IPS DF 6.9 (cell line): ENCODE data around the gene SPC25.

Source experiments
- DNase-seq: peaks from one replicate; pipeline ENCODE4 v3.0.0-alpha.2; 2013; ENCODE audit warnings: low read depth, low spot score
- H3K27ac ChIP-seq: one replicate; pipeline ENCODE4 v1.5.1; 2013; ENCODE audit warnings: low read length, control low read depth
- H3K27me3 ChIP-seq: 2 replicates; pipeline ENCODE4 v1.6.1; 2013; ENCODE audit warnings: mild to moderate bottlenecking, low read length; ENCODE audit not compliant: control insufficient read depth, insufficient read depth
- H3K36me3 ChIP-seq: 2 replicates; pipeline ENCODE4 v1.6.1; 2013; ENCODE audit warnings: low read length; ENCODE audit not compliant: control insufficient read depth, insufficient read depth
- H3K4me1 ChIP-seq: 2 replicates; pipeline ENCODE4 v1.6.1; 2013; ENCODE audit warnings: low read length; ENCODE audit not compliant: control insufficient read depth, insufficient read depth
- H3K4me3 ChIP-seq: 2 replicates; pipeline ENCODE4 v1.5.1; 2013; ENCODE audit warnings: mild to moderate bottlenecking, low read length
- H3K9me3 ChIP-seq: 2 replicates; pipeline ENCODE4 v1.6.1; 2013; ENCODE audit warnings: low read length, inconsistent platforms; ENCODE audit not compliant: control insufficient read depth, insufficient read depth
- WGBS: extraction: QIAGEN DNeasy Blood & Tissue Kit; methylation state at CpG from one replicate; pipeline ENCODE4 v1.1.7; 2013; ENCODE audit warnings: mixed read lengths, missing lambda C conversion rate; ENCODE audit not compliant: insufficient read length, insufficient coverage; 5-methylcytosine and 5-hydroxymethylcytosine counted together

Gene SPC25

DNA sequence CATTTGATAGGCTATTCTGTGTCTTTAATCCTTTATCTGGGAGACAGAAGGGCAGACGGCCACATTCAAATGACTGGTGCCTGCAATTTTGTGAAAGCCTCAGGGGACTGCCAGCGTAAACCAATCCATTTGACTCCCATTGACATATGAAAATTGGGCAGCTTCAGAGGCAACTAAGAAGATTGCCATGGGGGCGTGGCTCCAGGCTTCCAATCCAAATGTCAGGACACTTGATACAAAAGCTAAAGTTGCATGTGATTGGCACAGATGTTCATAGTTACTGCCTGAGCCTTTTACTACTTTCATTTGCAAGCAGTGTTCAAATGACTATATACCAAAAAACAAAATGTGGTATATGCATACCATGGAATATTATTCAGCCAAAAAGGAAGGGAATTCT, 42.0 kb downstream of the SPC25 start:
- Histone ChIP-seq H3K4me1 (no peaks in the 10 kb centered on the region), H3K9me3 (no peaks in the 10 kb centered on the region), H3K36me3 (no peaks in the 10 kb centered on the region), H3K27ac (no peak overlapping the region), H3K27me3 (no peaks in the 10 kb centered on the region), H3K4me3 (no peak overlapping the region)
- WGBS, result no CpG with 5 or more reads among the region's 3 CpGs
- no peak for DNase-seq

DNA sequence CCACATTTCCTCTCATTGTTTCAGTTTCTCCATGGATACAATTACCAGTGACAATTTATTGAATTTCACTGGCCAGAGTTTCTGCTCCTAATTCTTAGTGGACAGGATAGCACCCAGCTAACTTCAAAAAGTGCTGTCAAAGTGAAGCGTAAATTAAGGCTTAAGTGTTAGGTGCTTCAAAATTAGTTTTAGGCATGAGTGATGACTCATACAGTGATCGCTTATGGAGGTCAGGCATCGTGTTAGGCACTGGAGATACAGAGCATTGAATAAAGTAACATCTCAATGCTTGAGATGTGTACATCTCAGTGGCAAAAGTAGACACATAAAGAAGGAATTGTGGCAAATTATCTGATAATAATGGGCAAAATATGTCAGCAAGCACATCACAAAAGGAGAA, 47.0 kb downstream of the SPC25 start:
- no CpG with 5 or more reads among the region's 3 CpGs for WGBS
- Histone ChIP-seq H3K9me3 (no peaks in the 10 kb centered on the region), H3K36me3 (no peaks in the 10 kb centered on the region), H3K4me3 (no peak overlapping the region), H3K27ac (no peak overlapping the region), H3K4me1 (no peaks in the 10 kb centered on the region), H3K27me3 (no peaks in the 10 kb centered on the region)
- no peak for DNase-seq

DNA sequence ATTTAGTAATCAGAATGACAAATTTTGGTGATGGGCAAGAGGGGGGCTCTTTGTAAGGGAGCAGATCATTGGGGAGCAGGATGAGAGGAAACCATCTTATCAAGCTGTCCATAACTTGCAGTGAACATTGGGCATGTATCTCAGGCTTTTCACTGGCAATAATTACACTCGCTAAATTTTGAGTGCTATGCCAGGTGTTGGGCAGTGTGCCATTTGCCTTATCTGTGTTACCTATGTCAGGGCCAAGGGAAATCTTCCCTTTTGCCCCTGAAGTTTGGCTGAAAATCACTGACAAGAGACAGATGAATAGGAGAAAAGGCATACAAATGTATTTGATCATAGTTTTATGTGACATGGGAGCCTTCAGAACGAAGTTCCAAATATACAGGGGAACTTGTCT, 48.8 kb downstream of the SPC25 start:
- H3K4me1 ChIP-seq, result no peaks in the 10 kb centered on the region
- no CpG with 5 or more reads among the region's 2 CpGs for WGBS
- H3K9me3 ChIP-seq, result no peaks in the 10 kb centered on the region
- no peaks in the 10 kb centered on the region for H3K36me3 ChIP-seq
- no peaks in the 10 kb centered on the region for H3K27me3 ChIP-seq
- DNase-seq, result no peak
- no peak overlapping the region for H3K27ac ChIP-seq
- H3K4me3 ChIP-seq, result no peak overlapping the region

DNA sequence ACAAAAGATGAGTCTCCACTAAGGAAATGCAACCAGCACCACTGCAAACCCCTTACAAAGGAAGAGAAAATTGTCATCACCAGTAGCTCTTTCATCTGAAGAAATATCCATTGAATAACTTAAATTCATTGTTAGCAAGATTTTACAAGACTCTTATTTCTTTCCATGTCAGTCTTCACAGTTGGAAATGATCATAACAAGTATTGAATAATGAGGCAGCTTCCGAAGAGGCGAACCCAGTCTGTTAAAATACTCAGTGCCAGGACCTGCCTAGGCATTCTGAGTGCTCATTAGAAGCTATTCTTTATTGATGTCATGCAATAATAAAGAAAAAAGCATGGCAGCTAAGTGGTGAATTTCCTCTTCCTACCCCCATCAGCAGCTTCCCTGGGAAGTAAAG, 54.3 kb downstream of the SPC25 start:
- no peak for DNase-seq
- no CpG with 5 or more reads among the region's 2 CpGs for WGBS
- H3K36me3 ChIP-seq, result no peaks in the 10 kb centered on the region

DNA sequence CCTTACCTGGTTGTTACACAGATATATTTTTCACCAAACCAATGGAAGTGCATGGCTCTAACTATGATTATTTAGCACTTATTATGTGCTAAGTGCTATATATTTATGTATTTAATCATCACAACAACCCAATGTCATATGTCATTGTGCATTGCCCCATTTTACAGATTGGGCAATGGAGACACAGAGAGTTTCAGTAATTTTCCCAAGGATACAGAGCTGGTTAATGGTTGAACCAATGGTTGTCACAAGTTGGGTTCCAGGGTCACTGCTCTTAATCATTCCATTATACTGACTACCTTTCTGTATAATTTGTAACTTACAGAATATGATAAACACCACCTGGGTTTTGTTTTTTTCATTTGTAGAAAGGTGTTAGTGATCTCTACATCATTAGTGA, 58.6 kb downstream of the SPC25 start:
- DNase-seq, result no peak

More for the DNA sequence above, 54.3 kb downstream of the SPC25 start:
- Histone ChIP-seq H3K27ac (no peak overlapping the region), H3K4me1 (no peaks in the 10 kb centered on the region), H3K27me3 (no peaks in the 10 kb centered on the region), H3K4me3 (no peak overlapping the region), H3K9me3 (no peaks in the 10 kb centered on the region)

DNA sequence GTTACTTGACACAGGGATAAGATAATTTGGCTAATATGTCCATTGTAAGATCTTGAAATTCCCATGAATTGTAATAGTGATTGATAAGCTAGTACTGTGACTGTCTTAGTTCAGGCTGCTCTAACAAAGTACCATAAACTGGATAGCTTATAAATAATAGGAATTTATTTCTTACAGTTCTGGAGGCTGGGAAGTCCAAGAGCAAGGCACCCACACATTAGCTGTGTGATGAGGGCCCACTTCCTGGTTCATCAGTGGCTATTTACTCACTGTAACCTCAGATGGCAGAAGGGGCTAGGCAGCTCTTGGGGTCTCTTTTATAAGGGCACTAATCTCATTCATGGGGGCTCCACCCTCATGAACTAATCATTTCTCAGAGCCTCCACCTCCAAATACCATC, 59.3 kb downstream of the SPC25 start:
- no peaks in the 10 kb centered on the region for H3K36me3 ChIP-seq
- no peaks in the 10 kb centered on the region for H3K27me3 ChIP-seq
- H3K4me3 ChIP-seq, result no peak overlapping the region
- no peak for DNase-seq
- no peaks in the 10 kb centered on the region for H3K9me3 ChIP-seq
- no peak overlapping the region for H3K27ac ChIP-seq
- H3K4me1 ChIP-seq, result no peaks in the 10 kb centered on the region

More for the DNA sequence above, 58.6 kb downstream of the SPC25 start:
- Histone ChIP-seq H3K27me3 (no peaks in the 10 kb centered on the region), H3K36me3 (no peaks in the 10 kb centered on the region), H3K4me3 (no peak overlapping the region), H3K9me3 (no peaks in the 10 kb centered on the region), H3K27ac (no peak overlapping the region), H3K4me1 (no peaks in the 10 kb centered on the region)

DNA sequence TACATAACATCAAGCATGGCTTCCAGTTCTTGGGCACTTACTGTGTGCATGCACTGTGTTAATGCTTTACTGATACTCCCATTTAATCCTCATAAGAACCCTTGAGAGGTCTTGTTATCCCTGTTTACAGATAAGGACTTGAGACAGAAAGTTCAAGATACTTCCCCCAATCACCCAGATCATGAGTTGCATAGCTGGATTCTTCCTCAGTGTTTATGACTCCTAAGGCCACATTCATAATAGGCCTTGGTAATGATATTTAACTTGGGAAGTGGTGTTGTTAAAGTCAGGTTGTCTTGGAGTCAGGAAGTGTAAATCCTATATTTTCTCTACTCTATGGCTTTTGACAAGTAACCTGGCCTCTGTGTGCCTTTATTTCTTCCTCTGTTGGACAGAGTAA, 65.1 kb downstream of the SPC25 start:
- Histone ChIP-seq H3K9me3 (no peaks in the 10 kb centered on the region), H3K4me1 (no peaks in the 10 kb centered on the region), H3K27ac (no peak overlapping the region), H3K36me3 (no peaks in the 10 kb centered on the region), H3K27me3 (no peaks in the 10 kb centered on the region), H3K4me3 (no peak overlapping the region)
- DNase-seq, result no peak

DNA sequence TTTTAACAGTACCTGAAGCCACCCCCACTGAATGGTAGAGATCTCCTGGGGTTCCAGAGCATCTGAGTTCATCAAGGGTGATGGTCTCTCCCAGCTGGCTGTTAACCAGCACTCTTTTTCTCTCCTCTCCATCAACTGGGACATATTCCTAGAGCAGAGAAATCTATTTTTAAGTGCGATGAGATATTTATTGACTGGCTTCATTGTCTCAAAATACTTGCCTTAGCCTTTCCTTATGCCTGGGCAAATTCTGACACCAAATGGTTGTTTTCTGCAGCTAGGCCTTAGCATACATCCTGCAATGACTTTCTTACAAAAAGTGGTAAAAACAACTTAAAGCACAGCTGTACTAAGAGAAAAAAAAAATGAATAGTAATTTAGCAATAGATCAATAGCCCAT, 68.2 kb downstream of the SPC25 start:
- Histone ChIP-seq H3K9me3 (no peaks in the 10 kb centered on the region), H3K4me1 (no peaks in the 10 kb centered on the region), H3K4me3 (no peak overlapping the region), H3K27ac (no peak overlapping the region), H3K36me3 (no peaks in the 10 kb centered on the region), H3K27me3 (no peaks in the 10 kb centered on the region)
- WGBS, result no CpG with 5 or more reads among the region's 1 CpG
- no peak for DNase-seq

DNA sequence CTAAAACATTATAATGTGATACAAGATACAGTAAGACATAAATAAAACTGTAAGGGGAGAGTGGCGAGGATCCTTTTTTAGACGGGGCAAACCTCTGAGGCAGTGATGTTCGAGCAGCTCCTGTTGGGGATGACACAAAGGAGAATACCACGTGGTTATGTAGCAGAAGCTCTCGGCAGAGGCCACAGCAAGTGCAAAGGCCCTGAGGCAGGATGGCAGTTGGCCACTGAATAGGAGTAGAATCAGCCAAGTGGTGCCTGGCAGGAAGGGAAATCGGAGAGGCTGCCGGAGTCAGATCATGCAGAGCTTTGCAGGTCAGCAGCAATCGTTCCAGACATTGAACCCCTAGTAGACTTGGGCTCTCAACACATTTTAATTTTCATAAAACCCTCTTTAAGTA, 68.7 kb downstream of the SPC25 start:
- no peaks in the 10 kb centered on the region for H3K36me3 ChIP-seq
- H3K27me3 ChIP-seq, result no peaks in the 10 kb centered on the region
- DNase-seq, result no peak
- no peak overlapping the region for H3K4me3 ChIP-seq
- no peaks in the 10 kb centered on the region for H3K4me1 ChIP-seq
- H3K9me3 ChIP-seq, result no peaks in the 10 kb centered on the region
- no peak overlapping the region for H3K27ac ChIP-seq
- WGBS, result no CpG with 5 or more reads among the region's 8 CpGs
